Cardiac septum (tissue), 1 donor: Measurements from ENCODE around the gene SCN4B. TPM values are rescaled to one million over a fixed set of nuclear protein-coding genes. Genes with fewer than 3 reads are reported as not detected.
A peak's percentile ranks its signal among the peaks of the same experiment; 100 is the strongest.

ENCODE experiments used
- DNase-seq: peaks from one replicate; pipeline ENCODE4 v3.0.0-alpha.2; 2020; ENCODE audit warnings: low spot score
- intact Hi-C: fragments of 100-400 bp; cut with DNase I; formaldehyde crosslinking; loops from one replicate; pipeline ENCODE4 v1.14.0; 2022
- total RNA-seq: library from RNA; stranded (reverse); fragmentation: NEBNext Ultra II Directional; extraction: Animal tissue kit (Norgen Biotek cat#: 25700); gene quantifications from one replicate; pipeline ENCODE4 v1.2.1, GENCODE V29; 2021
- donor health status: DM: no; HTN: no; CAD: no.

The SCN4B gene
- total RNA-seq, 1 donor from 2014 or later, result 17.0 TPM

GRCh38 chr11:118155776-118156530 lies 3.3 kb upstream of the SCN4B start:
- intact Hi-C loops, result no loop called here

GRCh38 chr11:118154641-118155040 lies 2.0 kb upstream of the SCN4B start:
- intact Hi-C loops, result no loop called here
- DNase-seq, result no peak

More at GRCh38 chr11:118155776-118156530, 3.3 kb upstream of the SCN4B start:
- no peak for DNase-seq

GRCh38 chr11:118153976-118154375 lies 1.4 kb upstream of the SCN4B start:
- intact Hi-C loops, result no loop called here
- no peak for DNase-seq

- DNase-seq, result no peak
- intact Hi-C loops, result no loop called here
Measured at GRCh38 chr11:118153516-118153915, 893 bp upstream of the SCN4B start.

- no peak for DNase-seq
- intact Hi-C loops, result no loop called here
Measured at GRCh38 chr11:118152020-118152551, 537 bp downstream of the SCN4B start.

GRCh38 chr11:118151431-118151830 lies 1.2 kb downstream of the SCN4B start:
- intact Hi-C loops, result no loop called here

GRCh38 chr11:118149493-118149892 lies 3.1 kb downstream of the SCN4B start:
- DNase-seq, result no peak
- intact Hi-C loops, result loop anchor here (5.0 kb wide), 1 partner anchor 213 kb away; no protein-coding TSS in a partner anchor

More at GRCh38 chr11:118151431-118151830, 1.2 kb downstream of the SCN4B start:
- no peak for DNase-seq

- intact Hi-C loops, result loop anchor here (5.0 kb wide), 1 partner anchor 213 kb away; no protein-coding TSS in a partner anchor
- no peak for DNase-seq
Measured at GRCh38 chr11:118148856-118149255, 3.8 kb downstream of the SCN4B start.

GRCh38 chr11:118148240-118148639 lies 4.4 kb downstream of the SCN4B start:
- DNase-seq, result no peak
- intact Hi-C loops, result loop anchor here (5.0 kb wide), 1 partner anchor 214 kb away; no protein-coding TSS in a partner anchor

- no peak for DNase-seq
- intact Hi-C loops, result loop anchor here (5.0 kb wide), 1 partner anchor 215 kb away; no protein-coding TSS in a partner anchor
Measured at GRCh38 chr11:118147502-118147901, 5.1 kb downstream of the SCN4B start.

- intact Hi-C loops, result loop anchor here (5.0 kb wide), 1 partner anchor 216 kb away; no protein-coding TSS in a partner anchor
- DNase-seq, result no peak
Measured at GRCh38 chr11:118146554-118146953, 6.1 kb downstream of the SCN4B start.

- intact Hi-C loops, result loop anchor here (1.0 to 5.0 kb wide), 3 partner anchors 26 to 217 kb away; no protein-coding TSS in a partner anchor
- peak; percentile 96 for DNase-seq
Measured at GRCh38 chr11:118145285-118146227, 7.1 kb downstream of the SCN4B start.

GRCh38 chr11:118144301-118145268 lies 8.0 kb downstream of the SCN4B start:
- intact Hi-C loops, result loop anchor here (1.0 to 5.0 kb wide), 3 partner anchors 27 to 218 kb away; no protein-coding TSS in a partner anchor
- no peak for DNase-seq

GRCh38 chr11:118143661-118144185 lies 8.9 kb downstream of the SCN4B start:
- intact Hi-C loops, result no loop called here

GRCh38 chr11:118142809-118143208 lies 9.8 kb downstream of the SCN4B start:
- intact Hi-C loops, result no loop called here
- peak; percentile 83 for DNase-seq

More at GRCh38 chr11:118143661-118144185, 8.9 kb downstream of the SCN4B start:
- no peak for DNase-seq

- no peak for DNase-seq
- intact Hi-C loops, result no loop called here
Measured at GRCh38 chr11:118142081-118142480, 10.5 kb downstream of the SCN4B start.

GRCh38 chr11:118139578-118139977 lies 13.0 kb downstream of the SCN4B start:
- DNase-seq, result no peak
- intact Hi-C loops, result no loop called here

GRCh38 chr11:118138839-118139420 lies 13.7 kb downstream of the SCN4B start:
- intact Hi-C loops, result no loop called here
- DNase-seq, result no peak
